A673 (cell line): ENCODE results near the gene PAX7.

Experiments
- EZH2 ChIP-seq: fragments of 200-600 bp; sonication (generic); IDR thresholded peaks from 2 replicates; pipeline ENCODE4 v1.6.1; 2017; ENCODE audit warnings: borderline replicate concordance, low read depth, mild to moderate bottlenecking, mixed read lengths, antibody characterized with exemption, low read length; ENCODE audit not compliant: poor library complexity, severe bottlenecking
- TF ChIP-seq, protein P1 (sequence below): fragments of 300-800, 200-600 bp; sonication (generic); conservative IDR thresholded peaks from 2 replicates; pipeline ENCODE4 v1.5.1; 2017; ENCODE audit warnings: low read depth, mild to moderate bottlenecking, antibody characterized with exemption, low read length, moderate library complexity, mixed read lengths

DNA sequence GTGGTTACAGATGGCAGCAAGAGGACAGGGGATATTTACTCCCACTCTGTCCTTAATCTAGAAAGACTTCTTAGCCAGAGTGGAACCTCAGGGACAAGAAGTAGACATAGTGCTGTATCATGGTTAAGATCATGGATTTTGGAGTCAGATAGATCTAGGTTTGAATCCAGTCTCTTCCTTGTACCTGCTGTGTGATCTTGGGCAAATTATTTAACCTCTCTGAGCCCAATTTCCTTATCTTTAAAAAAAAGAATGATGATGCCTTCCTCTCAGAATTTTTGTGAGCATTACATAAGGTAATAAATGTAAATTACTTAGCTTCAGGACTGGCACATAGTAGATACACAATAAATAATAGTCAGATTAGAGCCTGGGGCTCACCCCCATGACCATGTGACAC, 150.4 kb downstream of the PAX7 start:
- TF ChIP-seq, protein P1, sequence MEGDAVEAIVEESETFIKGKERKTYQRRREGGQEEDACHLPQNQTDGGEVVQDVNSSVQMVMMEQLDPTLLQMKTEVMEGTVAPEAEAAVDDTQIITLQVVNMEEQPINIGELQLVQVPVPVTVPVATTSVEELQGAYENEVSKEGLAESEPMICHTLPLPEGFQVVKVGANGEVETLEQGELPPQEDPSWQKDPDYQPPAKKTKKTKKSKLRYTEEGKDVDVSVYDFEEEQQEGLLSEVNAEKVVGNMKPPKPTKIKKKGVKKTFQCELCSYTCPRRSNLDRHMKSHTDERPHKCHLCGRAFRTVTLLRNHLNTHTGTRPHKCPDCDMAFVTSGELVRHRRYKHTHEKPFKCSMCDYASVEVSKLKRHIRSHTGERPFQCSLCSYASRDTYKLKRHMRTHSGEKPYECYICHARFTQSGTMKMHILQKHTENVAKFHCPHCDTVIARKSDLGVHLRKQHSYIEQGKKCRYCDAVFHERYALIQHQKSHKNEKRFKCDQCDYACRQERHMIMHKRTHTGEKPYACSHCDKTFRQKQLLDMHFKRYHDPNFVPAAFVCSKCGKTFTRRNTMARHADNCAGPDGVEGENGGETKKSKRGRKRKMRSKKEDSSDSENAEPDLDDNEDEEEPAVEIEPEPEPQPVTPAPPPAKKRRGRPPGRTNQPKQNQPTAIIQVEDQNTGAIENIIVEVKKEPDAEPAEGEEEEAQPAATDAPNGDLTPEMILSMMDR: no peak
- TF ChIP-seq EZH2: no peak
